Effector CD4-positive, alpha-beta T cell (primary cell): ENCODE data around the gene IL15.
"Not testable (repeated sequence)": the region's sequence is repeated elsewhere in the genome, so short reads cannot be mapped to it uniquely, and the experiment has no call there.

Source experiments
- DNase-seq: peaks from one replicate; pipeline ENCODE4 v3.0.0-alpha.2; 2020

IL15 gene

GRCh38 chr4:141647966-141648365 is 11.6 kb downstream of the IL15 start:
- no peak for DNase-seq

GRCh38 chr4:141652161-141652778 is 15.9 kb downstream of the IL15 start:
- no peak for DNase-seq

GRCh38 chr4:141654098-141654497 is 17.7 kb downstream of the IL15 start:
- DNase-seq = no peak

- no peak for DNase-seq
Measured at GRCh38 chr4:141656031-141656430, 19.6 kb downstream of the IL15 start.

- no peak for DNase-seq
Measured at GRCh38 chr4:141657550-141658250, 21.3 kb downstream of the IL15 start.

- DNase-seq = no peak
Measured at GRCh38 chr4:141658309-141658708, 21.9 kb downstream of the IL15 start.

GRCh38 chr4:141659539-141659938 is 23.2 kb downstream of the IL15 start:
- no peak for DNase-seq

GRCh38 chr4:141660880-141661279 is 24.5 kb downstream of the IL15 start:
- no peak for DNase-seq

GRCh38 chr4:141668200-141668910 is 32.0 kb downstream of the IL15 start:
- DNase-seq = no peak

GRCh38 chr4:141669501-141669900 is 33.1 kb downstream of the IL15 start:
- no peak for DNase-seq

- no peak for DNase-seq
Measured at GRCh38 chr4:141675384-141675783, 39.0 kb downstream of the IL15 start.

- DNase-seq = no peak
Measured at GRCh38 chr4:141676087-141676670, 39.8 kb downstream of the IL15 start.

- no peak for DNase-seq
Measured at GRCh38 chr4:141680060-141680459, 43.7 kb downstream of the IL15 start.

GRCh38 chr4:141684785-141685184 is 48.4 kb downstream of the IL15 start:
- no peak for DNase-seq

- DNase-seq = no peak
Measured at GRCh38 chr4:141686146-141686775, 49.9 kb downstream of the IL15 start.

- DNase-seq = no peak
Measured at GRCh38 chr4:141686879-141687278, 50.5 kb downstream of the IL15 start.

GRCh38 chr4:141689726-141690296 is 53.4 kb downstream of the IL15 start:
- not testable (repeated sequence) for DNase-seq

GRCh38 chr4:141691247-141691646 is 54.9 kb downstream of the IL15 start:
- not testable (repeated sequence) for DNase-seq

GRCh38 chr4:141692081-141692480 is 55.7 kb downstream of the IL15 start:
- DNase-seq = no peak

GRCh38 chr4:141697116-141697515 is 60.7 kb downstream of the IL15 start:
- DNase-seq = no peak

GRCh38 chr4:141702472-141703182 is 66.2 kb downstream of the IL15 start:
- no peak for DNase-seq

GRCh38 chr4:141703497-141703896 is 67.1 kb downstream of the IL15 start:
- no peak for DNase-seq
